T1000 (cell line): ENCODE results near the gene CASP12.
"Not testable (repeated sequence)": the region's sequence is repeated elsewhere in the genome, so short reads cannot be mapped to it uniquely, and the experiment has no call there.

Experiments used
- DNase-seq: peaks from one replicate; lab custom pipeline; 2025; ENCODE audit warnings: mixed read lengths; lab: John Stamatoyannopoulos, UW

CASP12 gene

DNA sequence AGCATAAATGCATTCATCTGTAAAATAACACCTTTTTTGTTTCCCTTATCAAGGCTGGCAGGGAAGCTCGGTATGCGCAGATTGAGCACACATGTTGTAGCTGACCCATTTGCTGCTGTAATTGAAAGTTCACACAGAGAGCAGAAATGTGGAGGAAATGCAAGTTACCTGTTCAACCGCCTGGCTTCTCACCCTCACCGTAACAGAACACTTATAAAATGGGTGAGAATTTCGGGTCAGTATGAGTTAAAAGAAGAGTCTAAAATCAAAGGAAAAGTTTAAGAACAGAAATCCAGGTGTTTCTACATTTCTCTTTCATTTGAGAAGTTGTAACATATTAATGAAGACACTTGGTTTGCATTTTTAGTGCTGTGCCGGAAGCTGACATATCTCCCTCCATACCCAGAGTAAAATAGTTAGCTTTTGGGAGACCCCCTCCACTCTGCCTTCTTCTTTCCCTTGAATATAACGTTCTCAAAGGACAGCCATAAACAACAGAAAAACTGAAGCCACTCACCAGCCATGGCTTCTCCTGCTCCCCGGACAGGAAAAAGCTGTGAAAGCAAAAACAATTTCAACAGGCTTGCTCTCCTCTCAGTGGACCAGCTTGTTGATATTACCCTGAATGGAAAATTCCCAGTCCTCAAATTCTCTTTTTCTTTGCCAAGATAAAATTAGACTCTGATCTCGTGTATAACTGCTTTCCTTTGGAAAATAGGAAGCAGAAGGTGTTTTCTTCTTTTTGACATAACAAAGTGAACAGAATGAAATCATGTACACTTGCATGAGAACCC, at the start of gene CASP12:
TSS of gene CASP12 (minus strand) at position 570 of the 794 bp plus-strand sequence.
- no peak for DNase-seq

GRCh38 chr11:104946907-104947306, 48.6 kb upstream of the CASP12 start:
- DNase-seq: no peak

DNA sequence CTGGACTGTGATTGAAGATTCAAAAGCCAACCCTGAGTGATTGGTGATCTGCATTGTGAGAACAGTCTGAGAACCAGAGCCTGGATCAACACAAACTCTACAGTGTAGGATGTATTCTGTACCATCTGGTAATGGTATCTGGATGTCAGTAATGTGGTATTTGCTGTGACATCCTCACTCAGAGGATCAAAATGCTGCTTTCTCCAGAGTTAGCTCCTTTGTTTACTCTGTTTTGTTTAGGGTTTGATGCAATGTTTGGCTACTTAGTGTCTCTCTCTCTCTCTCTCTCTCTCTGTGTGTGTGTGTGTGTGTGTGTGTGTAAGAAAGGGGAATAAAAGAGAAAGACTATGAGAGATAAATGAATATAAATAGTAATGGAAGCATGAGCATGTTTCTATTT, 45.8 kb upstream of the CASP12 start:
- no peak for DNase-seq

- no peak for DNase-seq
Observed at GRCh38 chr11:104943561-104943960, 45.3 kb upstream of the CASP12 start.

DNA sequence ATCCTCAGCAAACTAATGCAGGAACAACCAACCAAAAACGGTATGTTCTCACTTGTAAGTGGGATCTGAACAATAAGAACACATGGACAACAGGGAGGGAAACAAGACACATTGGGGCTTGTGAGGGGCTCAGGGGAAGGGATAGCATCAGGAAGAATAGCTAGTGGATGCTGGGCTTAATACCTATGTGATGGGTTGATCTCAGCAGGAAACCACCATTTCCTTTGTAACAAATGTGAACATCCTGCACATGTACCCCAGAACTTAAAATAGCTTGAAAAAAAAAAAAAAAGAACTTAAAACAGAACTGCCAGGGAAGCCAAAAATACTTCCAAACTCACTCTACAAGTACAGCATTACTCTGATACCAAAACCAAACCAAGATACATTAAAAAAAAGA, 36.3 kb upstream of the CASP12 start:
- DNase-seq: no peak

GRCh38 chr11:104934073-104934472, 35.8 kb upstream of the CASP12 start:
- DNase-seq: not testable (repeated sequence)

- DNase-seq: no peak
Observed at GRCh38 chr11:104928811-104929210, 30.6 kb upstream of the CASP12 start.

GRCh38 chr11:104926771-104927611, 28.7 kb upstream of the CASP12 start:
- no peak for DNase-seq

- no peak for DNase-seq
Observed at GRCh38 chr11:104925850-104926249, 27.6 kb upstream of the CASP12 start.

DNA sequence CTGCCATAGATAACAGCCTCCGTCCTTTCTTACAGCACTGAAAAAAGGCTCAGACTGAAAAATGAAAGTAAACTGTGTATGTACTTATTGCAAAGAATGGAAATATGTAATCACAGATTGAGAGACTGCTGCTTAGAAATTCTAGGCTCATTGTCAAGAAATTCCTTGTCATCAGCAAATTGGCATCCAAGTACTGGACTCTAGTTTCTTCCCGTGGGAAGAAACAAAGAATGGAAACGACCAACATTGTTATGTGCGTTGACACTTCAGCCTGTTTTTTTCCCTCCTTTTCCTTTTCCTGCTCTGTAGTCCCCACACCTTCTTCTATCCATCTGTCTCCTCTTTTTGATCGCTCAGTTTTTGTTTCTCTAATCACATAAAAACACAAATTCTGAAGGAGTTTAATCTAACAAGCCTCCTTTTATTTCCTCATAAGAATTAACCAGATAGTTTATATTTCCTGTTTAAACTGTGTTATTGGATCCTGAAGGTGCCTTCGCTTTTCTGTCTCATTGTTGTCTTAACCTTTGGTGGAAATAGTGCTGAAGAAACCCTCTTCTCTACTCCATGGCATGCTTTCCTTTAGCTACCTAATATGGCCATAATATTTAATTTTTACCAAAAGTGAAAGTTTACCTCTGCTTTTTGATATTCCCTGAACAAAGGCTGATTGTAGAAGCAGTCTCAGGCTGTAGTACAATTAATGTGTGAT, 20.0 kb upstream of the CASP12 start:
- DNase-seq: no peak

GRCh38 chr11:104917271-104918112, 19.2 kb upstream of the CASP12 start:
- no peak for DNase-seq

GRCh38 chr11:104916442-104916841, 18.2 kb upstream of the CASP12 start:
- DNase-seq: no peak

DNA sequence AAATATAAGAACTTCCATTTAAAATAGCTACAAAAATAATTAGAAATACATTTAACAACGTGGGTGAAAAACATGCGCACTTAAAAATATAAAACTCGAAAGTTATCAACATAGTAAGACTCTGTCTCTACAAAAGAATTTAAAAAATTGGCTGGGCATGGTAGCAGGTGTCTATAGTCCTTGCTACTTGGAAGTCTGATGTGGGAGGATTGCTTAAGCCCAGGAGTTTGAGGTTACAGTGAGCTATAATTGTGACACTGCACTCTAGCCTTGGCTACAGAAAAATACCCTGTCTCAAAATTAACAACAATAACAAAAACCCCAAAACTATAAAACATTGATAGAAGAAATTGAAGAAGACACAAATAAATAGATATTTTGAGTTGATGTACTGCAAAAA, 13.8 kb upstream of the CASP12 start:
- DNase-seq: no peak

DNA sequence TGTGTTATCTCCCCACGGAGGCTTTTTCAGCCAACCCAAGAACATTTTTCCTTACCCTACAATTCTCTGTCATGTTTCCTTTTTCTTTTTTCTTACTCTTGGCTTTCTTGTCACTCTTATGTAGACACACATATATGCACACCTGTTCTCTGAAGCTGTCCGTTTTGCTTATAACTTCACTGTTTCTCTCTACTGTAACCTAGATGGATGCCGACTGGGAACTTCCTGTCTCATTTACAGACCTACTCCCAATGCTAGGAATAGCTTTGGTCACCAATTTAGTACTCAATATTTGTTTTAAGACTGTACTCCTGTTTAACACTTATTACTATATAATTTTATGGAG, 9.9 kb upstream of the CASP12 start:
- DNase-seq: no peak

- DNase-seq: no peak
Observed at GRCh38 chr11:104907521-104908185, 9.4 kb upstream of the CASP12 start.

- no peak for DNase-seq
Observed at GRCh38 chr11:104905271-104905670, 7.0 kb upstream of the CASP12 start.

GRCh38 chr11:104899226-104899625, 966 bp upstream of the CASP12 start:
- no peak for DNase-seq

- no peak for DNase-seq
Observed at GRCh38 chr11:104898685-104899013, 389 bp upstream of the CASP12 start.

DNA sequence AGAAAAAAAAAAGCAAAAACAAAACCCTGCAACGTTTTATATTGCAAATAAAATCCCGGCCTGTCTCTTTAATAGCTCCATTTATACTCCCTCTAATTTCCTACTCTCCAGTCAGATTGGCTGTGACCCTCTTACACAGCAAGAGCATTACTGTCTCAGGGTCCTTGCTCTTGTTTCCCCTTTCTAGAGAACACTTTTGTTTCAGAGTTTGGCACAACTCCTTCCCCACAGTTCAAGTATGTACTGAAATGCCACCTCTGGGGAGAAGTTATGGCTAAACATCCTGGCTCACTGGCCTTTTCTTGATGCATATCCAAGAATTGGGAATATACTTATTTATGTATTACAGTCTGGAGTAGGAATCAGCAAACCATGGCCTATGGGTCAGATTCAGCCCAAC, 2.6 kb downstream of the CASP12 start:
- no peak for DNase-seq

- no peak for DNase-seq
Observed at GRCh38 chr11:104893876-104894275, 4.4 kb downstream of the CASP12 start.
